ENCODE data around the gene C2orf76. TPM values are rescaled to one million over a fixed set of nuclear protein-coding genes. Genes with fewer than 3 reads are reported as not detected.
"Not testable (repeated sequence)": the region's sequence is repeated elsewhere in the genome, so short reads cannot be mapped to it uniquely, and the experiment has no call there.

C2orf76 gene
- total RNA-seq, 1 experiment from 2014 or later: 15.5 TPM

GRCh38 chr2:119295688-119296375, 70.8 kb downstream of the C2orf76 start:
- no peak for DNase-seq (ENCODE audit: low read depth)

GRCh38 chr2:119294671-119295070, 72.0 kb downstream of the C2orf76 start:
- no peak for DNase-seq (ENCODE audit: low read depth)

GRCh38 chr2:119293900-119294299, 72.7 kb downstream of the C2orf76 start:
- DNase-seq (ENCODE audit: low read depth): no peak

GRCh38 chr2:119293254-119293653, 73.4 kb downstream of the C2orf76 start:
- DNase-seq (ENCODE audit: low read depth): no peak

- DNase-seq (ENCODE audit: low read depth): no peak
These were observed 74.4 kb downstream of the C2orf76 start for GRCh38 chr2:119292226-119292625.

GRCh38 chr2:119291588-119292167, 75.0 kb downstream of the C2orf76 start:
- DNase-seq (ENCODE audit: low read depth): no peak

GRCh38 chr2:119290859-119291587, 75.6 kb downstream of the C2orf76 start:
- DNase-seq (ENCODE audit: low read depth): no peak

- no peak for DNase-seq (ENCODE audit: low read depth)
These were observed 77.0 kb downstream of the C2orf76 start for GRCh38 chr2:119289642-119290041.

- DNase-seq (ENCODE audit: low read depth): no peak
These were observed 77.5 kb downstream of the C2orf76 start for GRCh38 chr2:119289093-119289492.

GRCh38 chr2:119288576-119288975, 78.1 kb downstream of the C2orf76 start:
- no peak for DNase-seq (ENCODE audit: low read depth)

- DNase-seq (ENCODE audit: low read depth): no peak
These were observed 80.0 kb downstream of the C2orf76 start for GRCh38 chr2:119286661-119287060.

GRCh38 chr2:119283873-119284331, 82.7 kb downstream of the C2orf76 start:
- peak; percentile 96 for DNase-seq (ENCODE audit: low read depth)

- DNase-seq (ENCODE audit: low read depth): no peak
These were observed 83.6 kb downstream of the C2orf76 start for GRCh38 chr2:119282996-119283511.

GRCh38 chr2:119282146-119282995, 84.3 kb downstream of the C2orf76 start:
- no peak for DNase-seq (ENCODE audit: low read depth)

- no peak for DNase-seq (ENCODE audit: low read depth)
These were observed 86.0 kb downstream of the C2orf76 start for GRCh38 chr2:119280680-119281079.

GRCh38 chr2:119279666-119280065, 87.0 kb downstream of the C2orf76 start:
- no peak for DNase-seq (ENCODE audit: low read depth)

GRCh38 chr2:119278946-119279345, 87.7 kb downstream of the C2orf76 start:
- no peak for DNase-seq (ENCODE audit: low read depth)

GRCh38 chr2:119278385-119278784, 88.2 kb downstream of the C2orf76 start:
- not testable (repeated sequence) for DNase-seq (ENCODE audit: low read depth)

GRCh38 chr2:119276864-119277263, 89.8 kb downstream of the C2orf76 start:
- no peak for DNase-seq (ENCODE audit: low read depth)

- no peak for DNase-seq (ENCODE audit: low read depth)
These were observed 99.0 kb downstream of the C2orf76 start for GRCh38 chr2:119267604-119268003.

- no peak for DNase-seq (ENCODE audit: low read depth)
These were observed 100.5 kb downstream of the C2orf76 start for GRCh38 chr2:119266091-119266589.
